Thyroid gland (tissue), 4 donors: ENCODE data around the gene SZT2. TPM values are rescaled to one million over a fixed set of nuclear protein-coding genes. Genes with fewer than 3 reads are reported as not detected.
A peak's percentile ranks its signal among the peaks of the same experiment; 100 is the strongest.

ENCODE experiments used
- DNase-seq, 2 donors: peaks; one replicate each; pipeline ENCODE4 v3.0.0-alpha.2; 2019
- H3K27ac ChIP-seq, 3 donors: fragments of 200-600 bp; sonication (generic); 1 replicate in 2 of 3; 2 replicates in 1 of 3; pipeline ENCODE4 v1.5.1; 2016 to 2019; ENCODE audit warnings: mild to moderate bottlenecking in 1 of 3, moderate library complexity in 1 of 3
- H3K27me3 ChIP-seq: fragments of 200-600 bp; sonication (generic); one replicate; pipeline ENCODE4 v1.5.1; 2019
- H3K36me3 ChIP-seq, 2 donors: fragments of 200-600 bp; sonication (generic); one replicate each; pipeline ENCODE4 v1.5.1; 2016 to 2019
- H3K4me1 ChIP-seq, 2 donors: fragments of 200-600 bp; sonication (generic); one replicate each; pipeline ENCODE4 v1.5.1; 2017 to 2019
- H3K4me3 ChIP-seq, 3 donors: fragments of 200-600 bp; sonication (generic); replicated peaks in 1 of 3; 1 replicate in 2 of 3; 2 replicates in 1 of 3; pipeline ENCODE4 v1.5.1; 2016; ENCODE audit warnings: mild to moderate bottlenecking in 1 of 3
- H3K9me3 ChIP-seq: fragments of 200-600 bp; sonication (generic); one replicate; pipeline ENCODE4 v1.5.1; 2017
- CTCF ChIP-seq, 6 experiments: fragments of 200-600 bp in 3 of 6; fragments of 450-650 bp in 3 of 6; sonication (generic) in 3 of 6; IDR thresholded peaks; one replicate each; pipeline ENCODE4 v1.5.1; 2016 to 2019; ENCODE audit warnings: antibody characterized with exemption in 6 of 6, mild to moderate bottlenecking in 2 of 6, inconsistent platforms in 1 of 6, moderate library complexity in 1 of 6
- POLR2A ChIP-seq, 2 donors: fragments of 450-650 bp; IDR thresholded peaks; one replicate each; pipeline ENCODE4 v1.6.1; 2017; ENCODE audit warnings: antibody characterized with exemption in 2 of 2, mild to moderate bottlenecking in 2 of 2, moderate library complexity in 1 of 2
- WGBS, 2 donors: methylation state at CpG; one replicate each; pipeline ENCODE4 v1.1.5; 2017; 5-methylcytosine and 5-hydroxymethylcytosine counted together
- intact Hi-C: fragments of 100-400 bp; cut with DNase I; formaldehyde crosslinking; loops from one replicate; pipeline ENCODE4 v1.15.1; 2023
- total RNA-seq, 4 donors: library from RNA; depleted of rRNA; stranded (reverse); fragments of >200 nt; gene quantifications; one replicate each; pipeline ENCODE4 v1.2.3, GENCODE V29; 2016

The SZT2 gene
- total RNA-seq, 4 donors from 2014 or later = 36.1 to 107 (median 58.2) TPM

- 96% methylated on average over 7 of the region's 7 CpGs for WGBS, 2 donors
- H3K36me3 ChIP-seq = peaks cover 58 to 65% of the 10 kb centered on the region in 2 donors
Observed at GRCh38 chr1:43434256-43434655, 44.6 kb downstream of the SZT2 start.

GRCh38 chr1:43435146-43436145, 45.7 kb downstream of the SZT2 start:
- peak in 1 of 2 donors; percentile 3 for TF ChIP-seq POLR2A (IDR thresholded peaks at IDR 0.05)
- TF ChIP-seq CTCF (IDR thresholded peaks at IDR 0.05) = no peak
- H3K4me3 ChIP-seq = no peak overlapping the region
- no peaks in the 10 kb centered on the region for H3K4me1 ChIP-seq
- DNase-seq = no peak
- H3K36me3 ChIP-seq = peaks cover 58 to 62% of the 10 kb centered on the region in 2 donors
- 81 to 86% methylated on average over 14 of the region's 14 CpGs for WGBS, 2 donors
- no peaks in the 10 kb centered on the region for H3K9me3 ChIP-seq
- intact Hi-C loops = no loop called here
- no peaks in the 10 kb centered on the region for H3K27me3 ChIP-seq
- H3K27ac ChIP-seq = no peak overlapping the region

More at GRCh38 chr1:43434256-43434655, 44.6 kb downstream of the SZT2 start:
- TF ChIP-seq CTCF (IDR thresholded peaks at IDR 0.05) (no peak), POLR2A (IDR thresholded peaks at IDR 0.05) (no peak)
- Histone ChIP-seq H3K4me3 (no peak overlapping the region), H3K27ac (no peak overlapping the region), H3K27me3 (no peaks in the 10 kb centered on the region), H3K9me3 (no peaks in the 10 kb centered on the region), H3K4me1 (no peaks in the 10 kb centered on the region)
- no peak for DNase-seq
- intact Hi-C loops = no loop called here

GRCh38 chr1:43436371-43436770, 46.7 kb downstream of the SZT2 start:
- no peaks in the 10 kb centered on the region for H3K9me3 ChIP-seq
- H3K4me1 ChIP-seq = no peaks in the 10 kb centered on the region
- intact Hi-C loops = no loop called here
- TF ChIP-seq CTCF (IDR thresholded peaks at IDR 0.05) (no peak), POLR2A (IDR thresholded peaks at IDR 0.05) (no peak)
- H3K4me3 ChIP-seq = no peak overlapping the region
- no peaks in the 10 kb centered on the region for H3K27me3 ChIP-seq
- no peak overlapping the region for H3K27ac ChIP-seq
- WGBS, 2 donors = 90 to 93% methylated on average over 3 of the region's 3 CpGs
- no peak for DNase-seq
- peaks cover 55 to 61% of the 10 kb centered on the region in 2 donors for H3K36me3 ChIP-seq

GRCh38 chr1:43437031-43437973, 47.6 kb downstream of the SZT2 start:
- DNase-seq = no peak
- intact Hi-C loops = no loop called here
- no peak for TF ChIP-seq POLR2A (IDR thresholded peaks at IDR 0.05)
- no peak for TF ChIP-seq CTCF (IDR thresholded peaks at IDR 0.05)
- Histone ChIP-seq H3K27me3 (no peaks in the 10 kb centered on the region), H3K4me1 (no peaks in the 10 kb centered on the region), H3K36me3 (peaks cover 55% of the 10 kb centered on the region in 2 donors), H3K4me3 (no peak overlapping the region), H3K27ac (no peak overlapping the region), H3K9me3 (no peaks in the 10 kb centered on the region)
- 94 to 97% methylated on average over 20 of the region's 20 CpGs for whole genome bisulfite sequencing, 2 donors
